GM21723 (cell line): ENCODE measurements around the gene CCZ1.
"Not testable (repeated sequence)": the region's sequence is repeated elsewhere in the genome, so short reads cannot be mapped to it uniquely, and the experiment has no call there.

ENCODE experiments used
- ATAC-seq: cut with Tn5 transposase; IDR thresholded peaks from one replicate; pipeline ENCODE4 v1.9.1; 2021; ENCODE audit warnings: mild to moderate bottlenecking, moderate library complexity; ENCODE audit not compliant: unreplicated experiment

Gene CCZ1

DNA sequence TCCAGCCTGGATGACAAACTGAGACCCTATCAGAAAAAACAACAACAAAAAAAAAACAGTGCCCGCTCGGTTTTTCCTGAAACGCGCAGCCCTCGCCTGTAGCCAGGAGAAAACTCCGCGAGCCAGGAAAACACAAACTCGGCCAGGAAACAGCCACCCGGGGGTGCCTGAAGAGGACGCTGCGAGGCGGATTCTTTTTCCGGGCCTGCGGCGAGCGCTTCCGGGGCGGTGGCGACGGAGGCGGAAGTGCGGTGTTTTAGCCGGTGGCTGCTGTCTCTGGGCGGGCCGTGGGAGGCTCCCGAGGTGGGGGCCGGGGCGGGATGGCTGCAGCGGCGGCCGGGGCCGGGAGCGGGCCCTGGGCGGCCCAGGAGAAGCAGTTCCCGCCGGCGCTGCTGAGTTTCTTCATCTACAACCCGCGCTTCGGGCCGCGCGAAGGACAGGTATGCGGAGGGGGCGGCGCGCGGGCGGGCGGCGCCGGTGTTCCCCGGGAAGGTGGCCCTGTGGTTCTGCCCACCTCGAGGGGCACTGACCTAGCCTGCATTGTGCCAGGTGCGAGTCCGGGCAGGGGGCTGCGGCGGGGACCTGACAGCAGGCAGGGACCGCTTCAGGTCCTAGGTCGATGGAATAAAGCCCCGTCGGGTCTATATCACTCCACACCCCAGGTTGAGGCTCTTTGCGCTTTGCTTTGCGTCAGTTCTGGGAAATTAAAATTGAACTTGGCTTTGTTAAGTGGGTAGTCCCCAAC lies at the start of gene CCZ1:
Gene CCZ1 (plus strand): TSS at position 254 of the 745 bp plus-strand sequence. CDS start 67 bp downstream, at position 321.
- ATAC-seq: peak; percentile 94

DNA sequence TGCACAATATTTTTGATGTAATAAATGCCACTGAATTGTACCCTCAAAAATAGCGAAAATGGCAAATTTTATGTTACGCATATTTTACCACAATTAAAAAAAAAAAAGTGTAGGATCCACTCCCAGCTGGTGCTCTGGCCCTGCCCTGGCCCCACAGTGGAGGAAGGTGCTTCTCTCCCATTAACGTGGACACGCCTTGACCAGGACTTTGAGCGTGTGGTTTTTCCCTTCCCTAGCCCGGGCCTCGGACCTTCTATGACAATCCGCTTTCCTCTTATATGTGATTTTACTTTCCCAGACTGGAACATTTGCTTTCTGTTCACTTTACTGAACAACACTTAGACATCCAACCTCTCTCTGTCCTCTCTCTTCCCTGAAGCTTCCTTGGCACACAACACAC lies 47.6 kb upstream of the CCZ1 start:
- ATAC-seq: no peak

DNA sequence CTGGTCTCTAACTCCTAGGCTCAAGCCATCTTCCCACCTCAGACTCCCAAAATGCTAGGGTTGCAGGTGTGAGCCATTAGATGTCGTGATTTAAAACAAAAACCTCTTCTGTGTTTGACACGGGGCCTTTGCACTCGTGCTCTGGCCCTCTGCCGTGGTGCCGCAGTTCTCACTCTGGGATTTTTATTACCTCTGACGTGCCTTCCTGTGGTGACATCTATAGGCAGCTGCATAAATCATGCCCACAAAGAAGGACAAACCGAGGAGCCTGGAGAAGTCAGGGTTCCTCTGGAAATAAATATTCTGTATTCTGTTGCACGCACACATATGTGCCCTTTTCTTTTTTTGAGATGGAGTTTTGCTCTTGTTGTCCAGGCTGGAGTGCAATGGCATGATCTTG lies 43.8 kb upstream of the CCZ1 start:
- ATAC-seq: no peak

DNA sequence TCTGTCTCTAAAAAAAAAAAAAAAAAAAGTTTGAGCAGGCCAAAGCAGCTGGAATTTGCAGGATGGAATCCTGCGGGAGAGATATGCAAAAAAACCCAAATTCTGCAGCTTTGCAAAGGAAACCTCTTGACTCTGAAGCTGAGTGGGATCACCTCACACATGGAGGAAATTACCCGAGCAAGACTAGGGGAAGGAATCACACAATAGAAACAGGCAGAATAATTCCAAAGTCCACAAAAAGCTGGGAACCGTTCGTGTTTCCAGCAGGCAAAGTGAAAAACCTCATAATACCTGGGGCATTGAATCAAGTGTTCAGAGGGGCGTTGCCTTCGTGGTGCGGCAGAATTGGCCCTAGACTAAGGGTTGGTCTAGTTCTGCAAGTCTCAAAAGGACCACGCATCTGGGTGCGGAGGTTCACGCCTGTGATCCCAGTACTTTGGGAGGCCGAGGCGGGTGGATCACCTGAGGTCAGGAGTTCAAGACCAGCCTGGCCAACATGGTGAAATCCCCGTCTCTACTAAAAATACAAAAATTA lies 41.4 kb upstream of the CCZ1 start:
- ATAC-seq: not testable (repeated sequence)

DNA sequence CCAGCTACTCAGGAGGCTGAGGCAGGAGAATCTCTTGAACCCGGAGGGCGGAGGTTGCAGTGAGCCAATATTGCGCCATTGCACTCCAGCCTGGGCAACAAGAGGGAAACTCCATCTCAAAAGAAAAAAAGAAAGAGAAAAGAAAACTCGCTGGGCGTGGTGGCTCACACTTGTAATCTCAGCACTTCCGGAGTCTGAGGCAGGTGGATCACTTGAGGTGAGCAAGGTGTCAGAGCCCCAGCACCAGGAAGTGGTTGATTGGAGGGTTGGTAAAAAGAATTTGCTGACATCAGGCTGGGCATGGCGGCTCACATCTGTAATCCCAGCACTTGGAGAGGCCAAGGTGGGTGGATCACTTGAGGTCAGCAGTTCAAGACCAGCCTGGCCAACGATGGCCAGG lies 40.0 kb upstream of the CCZ1 start:
- not testable (repeated sequence) for ATAC-seq

DNA sequence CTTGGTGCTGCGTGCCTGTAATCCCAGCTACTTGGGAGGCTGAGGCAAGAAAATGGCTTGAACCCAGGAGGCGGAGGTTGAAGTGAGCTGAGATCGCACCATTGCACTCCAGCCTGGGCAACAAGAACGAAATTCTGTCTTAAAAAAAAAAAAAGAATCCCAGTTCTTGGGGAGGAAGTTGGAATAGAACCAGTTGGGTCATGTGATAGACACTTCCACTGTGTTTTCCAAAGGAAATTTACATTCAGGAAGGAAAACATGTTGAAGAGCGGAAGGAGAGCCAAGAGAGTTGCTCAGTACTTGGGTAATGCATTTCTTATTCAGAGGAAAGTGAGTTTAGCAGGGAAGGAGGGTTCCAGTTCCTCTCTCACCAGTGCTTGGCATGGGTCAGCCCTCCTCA lies 37.3 kb upstream of the CCZ1 start:
- not testable (repeated sequence) for ATAC-seq

DNA sequence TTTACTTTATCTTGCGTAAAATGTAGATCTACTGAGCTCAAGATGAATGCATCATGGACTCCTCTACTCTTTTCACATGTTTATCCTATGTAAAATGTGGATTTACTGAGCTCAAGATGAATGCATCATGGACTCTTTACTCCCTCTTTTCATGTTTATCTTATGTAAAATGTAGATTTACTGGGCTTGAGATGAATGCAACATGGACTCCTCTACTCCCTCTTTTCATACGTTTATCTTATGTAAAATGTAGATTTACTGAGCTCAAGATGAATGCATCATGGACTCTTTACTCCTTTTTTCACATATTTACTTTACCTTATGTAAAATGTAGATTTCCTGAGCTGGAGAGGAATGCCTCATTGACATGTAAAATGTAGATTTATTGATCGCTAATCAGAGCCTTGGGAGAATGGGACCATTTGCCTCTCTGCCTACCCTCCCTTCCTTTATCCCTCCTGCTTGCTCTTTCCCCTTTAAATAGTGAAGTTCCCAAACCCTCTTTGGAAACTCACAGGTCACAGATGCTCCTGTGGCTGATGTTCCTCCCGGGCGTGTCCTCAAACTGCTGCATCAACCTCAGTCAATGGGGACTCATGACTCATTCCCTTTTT lies 35.7 kb upstream of the CCZ1 start:
- ATAC-seq: not testable (repeated sequence)

DNA sequence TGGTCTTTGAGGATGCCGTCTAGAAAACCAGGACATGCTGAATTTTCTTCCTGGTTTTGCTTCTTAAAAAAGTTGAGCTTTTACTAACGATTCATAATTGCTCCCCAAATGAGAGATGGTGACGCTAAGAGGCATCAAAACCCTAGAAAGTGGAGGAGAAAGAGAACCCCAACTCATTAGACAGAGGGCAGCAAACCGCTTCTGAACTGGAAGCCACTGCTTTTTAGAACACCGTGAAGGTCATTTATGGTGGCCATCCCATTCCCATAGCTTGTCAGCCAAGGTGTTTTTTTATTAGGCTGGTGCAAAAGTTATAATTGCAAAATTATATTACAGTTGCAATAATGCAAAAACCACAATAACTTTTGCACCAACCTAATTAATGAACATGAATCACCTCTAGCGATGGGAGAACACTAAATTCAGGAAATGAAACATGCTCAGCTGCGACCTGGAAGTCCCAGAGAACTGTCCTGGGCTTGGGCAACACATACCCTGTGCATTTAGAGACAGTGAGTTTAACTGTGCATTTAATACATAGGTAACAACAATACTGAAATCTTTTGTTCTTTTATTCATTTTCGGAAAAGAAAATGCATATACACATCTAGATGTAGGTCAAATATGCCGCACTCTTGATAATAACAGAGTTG lies 33.1 kb upstream of the CCZ1 start:
- not testable (repeated sequence) for ATAC-seq

DNA sequence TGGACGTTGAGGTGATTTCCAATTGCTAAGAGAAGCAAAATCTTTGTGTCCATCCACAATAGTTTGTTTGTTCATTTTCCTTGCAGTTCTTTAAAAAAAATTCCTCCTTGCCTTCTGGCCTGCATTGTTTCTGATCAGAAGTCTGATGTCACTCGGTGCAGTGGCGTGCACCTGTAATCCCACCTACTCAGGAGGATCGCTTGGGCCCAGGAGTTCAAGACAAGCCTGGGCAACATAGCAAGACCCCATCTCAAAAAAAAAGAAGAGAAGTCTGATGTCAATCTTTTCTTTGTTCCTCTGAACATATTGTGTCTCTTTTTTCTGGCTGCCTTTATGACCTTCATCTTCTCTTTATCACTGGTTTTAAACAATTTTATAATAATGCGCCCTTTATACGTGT lies 31.5 kb upstream of the CCZ1 start:
- no peak for ATAC-seq

DNA sequence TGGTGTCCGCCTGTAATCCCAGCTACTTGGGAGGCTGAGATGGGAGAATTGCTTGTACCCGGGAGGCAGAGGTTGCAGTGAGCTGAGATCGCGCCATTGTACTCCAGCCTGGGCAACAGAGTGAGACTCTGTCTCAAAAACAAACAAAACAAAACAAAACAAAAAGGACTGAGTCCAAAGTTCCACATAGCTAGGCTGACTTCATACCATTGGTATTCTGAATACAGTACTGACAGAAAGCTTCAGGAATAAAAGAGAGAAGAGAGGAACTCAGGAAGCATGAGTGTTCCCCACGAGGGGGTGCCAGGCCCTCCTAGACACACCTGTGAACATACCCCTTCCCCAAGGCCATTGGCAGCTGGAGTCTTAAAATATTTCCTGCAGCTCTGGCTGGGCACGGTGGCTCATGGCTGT lies 29.6 kb upstream of the CCZ1 start:
- not testable (repeated sequence) for ATAC-seq

DNA sequence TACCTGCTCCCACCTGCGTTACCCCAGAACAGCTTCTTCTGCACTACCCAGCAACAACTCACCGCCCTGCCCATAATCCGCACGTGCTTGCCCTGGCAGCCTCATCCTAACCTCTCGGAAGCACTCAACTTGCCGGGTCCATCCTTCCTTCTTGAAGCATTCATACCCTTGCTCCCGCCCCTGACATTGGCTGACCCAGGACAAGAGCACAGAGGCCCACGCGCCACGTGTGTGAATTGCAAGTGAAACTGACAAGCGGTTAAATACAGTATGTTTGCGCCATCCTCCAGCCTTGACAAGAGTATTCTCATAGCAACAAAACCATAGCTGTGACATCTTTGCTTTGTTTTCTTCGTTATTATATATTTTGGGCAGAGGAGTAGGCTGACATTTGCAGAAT lies 28.8 kb upstream of the CCZ1 start:
- no peak for ATAC-seq

DNA sequence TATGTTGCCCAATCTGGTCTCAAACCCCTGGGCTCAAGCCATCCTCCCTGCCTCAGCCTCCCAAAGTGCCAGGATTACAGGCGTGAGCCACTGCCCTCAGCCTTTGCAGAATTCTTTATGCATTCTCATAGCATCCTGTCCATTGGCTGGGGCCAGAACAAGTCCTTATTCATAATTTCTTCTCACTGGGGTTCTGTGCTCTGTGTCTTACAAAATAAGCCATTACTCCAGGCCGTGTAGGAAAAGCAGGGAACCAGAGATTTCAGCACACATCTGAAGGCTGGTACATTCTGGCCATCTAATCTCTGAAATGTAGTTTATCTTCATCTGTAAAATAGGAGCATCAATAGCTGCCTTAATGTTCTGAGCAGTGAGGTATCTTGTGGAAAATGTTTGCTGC lies 28.2 kb upstream of the CCZ1 start:
- no peak for ATAC-seq

DNA sequence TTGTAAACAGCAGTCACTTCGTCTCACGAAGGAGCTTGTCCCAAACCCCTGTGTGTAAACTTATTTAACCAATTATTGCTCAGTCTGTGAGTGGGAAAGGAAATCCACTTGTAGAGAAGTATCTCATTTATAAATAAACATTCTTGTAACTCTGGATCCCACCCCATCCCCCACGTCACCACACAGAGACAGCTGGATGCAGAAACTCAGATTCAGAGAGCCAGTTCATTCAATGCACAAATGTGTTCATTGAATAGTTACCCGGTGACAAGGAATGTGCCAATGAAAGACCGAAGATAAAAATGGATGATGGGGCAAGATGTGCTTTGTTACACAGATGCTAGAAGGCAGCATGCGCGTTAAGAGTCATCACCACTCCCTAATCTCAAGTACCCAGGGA lies 26.2 kb upstream of the CCZ1 start:
- ATAC-seq: no peak

DNA sequence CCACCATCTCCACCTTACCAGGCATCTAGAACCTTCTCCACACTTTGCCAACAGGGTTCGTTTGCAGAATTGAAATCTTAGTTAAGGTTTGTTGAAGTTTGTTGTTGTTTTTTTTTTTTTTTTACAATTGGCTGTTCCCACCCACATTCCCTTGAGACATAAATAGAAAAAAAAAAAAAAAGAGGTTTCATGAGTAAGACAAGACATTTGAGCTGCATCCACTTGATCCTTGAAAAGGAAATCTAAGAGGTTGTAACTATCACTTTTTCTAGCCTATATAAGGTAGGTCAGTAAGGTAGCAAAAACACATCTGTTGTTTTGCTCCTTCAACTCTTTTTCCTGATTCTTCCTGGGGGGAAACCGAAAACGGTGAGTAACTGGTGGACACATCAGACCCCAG lies 18.9 kb upstream of the CCZ1 start:
- not testable (repeated sequence) for ATAC-seq

DNA sequence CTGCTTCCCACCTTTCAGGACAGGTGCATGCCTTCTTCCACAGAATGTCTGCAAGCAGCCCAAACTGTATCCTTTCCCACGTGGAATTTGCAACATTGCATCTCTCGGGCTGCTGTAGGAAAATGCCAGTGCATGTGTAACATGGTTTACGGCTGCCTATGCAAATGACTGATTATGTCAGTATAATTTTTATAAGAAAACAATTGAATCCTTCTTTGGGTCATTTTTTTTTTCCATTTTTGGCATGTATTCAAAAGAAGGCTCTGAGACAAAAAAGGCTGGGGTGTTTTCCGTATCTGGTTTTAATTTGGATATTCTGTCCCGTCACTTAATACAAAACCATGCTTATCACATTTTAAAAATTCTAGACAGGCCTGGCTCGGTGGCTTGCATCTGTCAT lies 18.4 kb upstream of the CCZ1 start:
- not testable (repeated sequence) for ATAC-seq

DNA sequence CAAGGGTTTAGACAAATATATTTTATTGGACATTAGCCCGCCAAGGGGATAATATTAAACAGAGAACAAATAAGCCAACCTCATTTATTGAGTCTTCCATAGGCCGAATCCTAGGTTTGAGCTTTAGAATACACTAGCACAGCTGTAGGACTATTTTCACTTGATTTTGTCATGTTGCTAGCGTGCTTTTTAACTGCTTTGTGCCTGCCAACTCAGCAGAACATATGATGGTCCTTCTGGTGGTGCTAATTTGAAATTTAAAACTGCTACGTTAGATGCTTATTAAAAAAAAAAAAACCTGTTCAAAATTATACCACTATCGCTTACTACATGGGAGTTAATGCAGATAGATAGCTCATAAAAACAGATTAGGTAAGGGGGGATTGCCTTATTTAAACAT lies 14.1 kb upstream of the CCZ1 start:
- ATAC-seq: not testable (repeated sequence)

DNA sequence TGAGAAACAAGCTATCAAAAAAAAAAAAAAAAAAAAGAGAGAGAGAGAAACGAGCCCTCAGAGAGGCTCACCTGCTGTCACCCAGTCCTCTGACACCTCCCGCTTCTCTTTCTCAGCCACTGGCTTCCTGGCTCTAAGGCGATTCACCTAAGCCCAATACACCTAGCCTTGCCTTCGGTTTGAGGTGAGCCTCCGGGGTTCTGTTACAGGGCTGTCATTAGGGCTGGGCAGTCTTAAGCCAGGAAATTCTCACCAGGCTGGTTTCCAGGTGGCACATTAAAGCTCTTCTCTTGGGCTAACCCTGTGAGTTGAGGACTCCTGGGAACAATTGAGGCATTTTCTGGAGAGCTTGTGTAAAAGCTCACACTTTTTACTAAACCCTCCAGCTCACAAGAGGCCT lies 10.5 kb upstream of the CCZ1 start:
- ATAC-seq: not testable (repeated sequence)

DNA sequence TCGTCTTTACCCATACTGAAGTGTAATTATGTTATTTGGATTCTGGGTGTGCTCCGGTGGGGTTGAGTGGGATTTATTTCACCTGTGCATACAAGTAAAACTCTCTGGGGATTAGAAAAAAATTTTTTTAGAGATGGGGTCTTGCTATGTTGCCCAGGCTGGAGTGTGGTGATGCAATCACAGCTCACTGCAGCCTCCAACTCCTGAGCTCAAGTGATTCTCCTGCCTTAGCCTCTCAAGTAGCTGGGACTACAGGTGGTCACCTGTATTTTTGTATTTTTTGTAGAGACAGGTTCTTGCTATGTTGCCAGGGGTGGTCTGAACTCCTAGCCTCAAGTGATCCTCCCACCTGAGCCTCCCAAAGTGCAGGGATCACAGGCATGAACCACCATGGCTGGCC lies 8.3 kb upstream of the CCZ1 start:
- ATAC-seq: not testable (repeated sequence)

DNA sequence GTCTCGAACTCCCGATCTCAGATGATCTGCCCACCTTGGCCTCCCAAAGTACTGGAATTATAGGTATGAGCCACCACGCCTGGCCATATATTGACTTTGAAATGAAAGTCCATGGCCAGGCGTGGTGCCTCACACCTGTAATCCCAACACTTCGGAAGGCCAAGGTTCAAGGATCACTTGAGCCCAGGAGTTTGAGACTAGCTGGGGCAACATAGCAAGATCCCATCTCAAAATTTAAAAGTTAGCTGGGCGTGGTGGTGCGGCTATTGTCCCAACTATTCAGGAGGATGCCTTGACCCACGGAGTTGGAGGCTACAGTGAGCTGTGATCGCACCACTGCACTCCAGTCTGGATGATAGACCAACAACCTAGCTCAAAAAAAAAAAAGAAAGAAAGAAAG lies 6.0 kb upstream of the CCZ1 start:
- ATAC-seq: no peak

DNA sequence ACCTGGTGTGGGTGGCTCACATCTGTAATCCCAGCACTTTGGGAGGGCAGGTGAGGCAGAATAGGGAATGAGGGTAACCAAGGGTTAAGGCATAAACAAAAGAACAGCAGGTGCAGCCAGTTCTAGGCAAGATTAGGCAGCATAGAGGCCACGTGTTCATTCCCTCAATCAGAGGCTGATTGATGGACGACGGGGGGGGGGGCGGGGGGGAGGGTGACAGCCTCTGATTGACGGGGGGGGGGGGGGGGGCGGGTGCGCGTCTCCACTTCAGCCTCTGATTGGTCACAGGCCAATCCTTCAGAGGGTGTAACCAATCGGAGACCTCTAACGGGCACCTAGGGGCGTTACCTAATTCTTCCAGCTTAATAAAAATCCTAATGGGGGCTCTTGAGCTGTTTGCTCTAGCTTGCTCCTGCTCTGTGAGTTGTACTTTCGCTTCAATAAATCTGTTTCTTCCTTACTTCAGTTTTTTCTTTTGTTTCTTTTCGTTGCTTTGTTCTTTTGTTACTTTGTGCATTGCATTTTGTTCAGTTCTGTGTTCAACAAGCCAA lies 1.1 kb upstream of the CCZ1 start:
- ATAC-seq: not testable (repeated sequence)

DNA sequence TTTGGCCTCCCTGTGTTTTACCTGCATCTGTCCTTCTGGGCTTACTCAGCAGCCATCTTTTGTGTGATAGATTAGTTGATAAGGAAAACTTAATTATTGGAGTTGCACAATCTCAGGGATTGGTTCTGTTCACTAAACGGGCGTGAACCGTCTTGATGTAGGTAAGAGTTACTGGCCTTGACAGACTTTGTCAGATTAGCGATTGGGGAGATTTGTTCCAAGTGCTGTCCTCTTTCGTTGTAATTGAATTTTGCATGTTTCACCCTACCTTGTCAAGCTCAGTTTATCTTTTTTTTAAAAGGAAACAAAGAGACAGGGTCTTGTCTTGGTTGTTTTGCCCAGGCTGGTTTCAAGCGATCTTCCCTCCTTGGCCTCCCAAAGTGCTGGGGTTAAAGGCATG lies 4.5 kb downstream of the CCZ1 start:
- ATAC-seq: not testable (repeated sequence)
